NCI-H69 (cell line): ENCODE data around the gene KRTAP10-2.
"Not testable (repeated sequence)": the region's sequence is repeated elsewhere in the genome, so short reads cannot be mapped to it uniquely, and the experiment has no call there.

Experiments used
- DNase-seq: peaks from one replicate; lab custom pipeline; 2025; lab: John Stamatoyannopoulos, UW

The KRTAP10-2 gene, protein sequence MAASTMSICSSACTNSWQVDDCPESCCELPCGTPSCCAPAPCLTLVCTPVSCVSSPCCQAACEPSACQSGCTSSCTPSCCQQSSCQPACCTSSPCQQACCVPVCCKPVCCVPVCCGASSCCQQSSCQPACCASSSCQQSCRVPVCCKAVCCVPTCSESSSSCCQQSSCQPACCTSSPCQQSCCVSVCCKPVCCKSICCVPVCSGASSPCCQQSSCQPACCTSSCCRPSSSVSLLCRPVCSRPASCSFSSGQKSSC

GRCh38 chr21:44551340-44551961, at the start of gene KRTAP10-2:
KRTAP10-2 (minus strand) TSS chr21:44551505; CDS start chr21:44551458, 47 bp downstream.
- peak; percentile 93 for DNase-seq

DNA sequence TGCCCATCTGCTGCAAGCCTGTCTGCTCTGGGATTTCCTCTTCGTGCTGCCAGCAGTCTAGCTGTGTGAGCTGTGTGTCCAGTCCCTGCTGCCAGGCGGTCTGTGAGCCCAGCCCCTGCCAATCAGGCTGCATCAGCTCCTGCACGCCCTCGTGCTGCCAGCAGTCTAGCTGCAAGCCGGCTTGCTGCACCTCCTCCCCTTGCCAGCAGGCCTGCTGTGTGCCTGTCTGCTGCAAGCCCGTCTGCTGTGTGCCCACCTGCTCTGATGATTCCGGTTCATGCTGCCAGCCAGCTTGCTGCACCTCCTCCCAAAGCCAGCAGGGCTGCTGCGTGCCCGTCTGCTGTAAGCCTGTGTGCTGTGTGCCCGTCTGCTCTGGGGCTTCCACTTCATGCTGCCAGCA, 49.8 kb upstream of the KRTAP10-2 start:
- DNase-seq: peak; percentile 91

- peak; percentile 70 for DNase-seq
Measured at GRCh38 chr21:44600118-44600978, 49.0 kb upstream of the KRTAP10-2 start, which contains the start of gene KRTAP10-7. KRTAP10-7 (plus strand) TSS chr21:44600597; CDS start chr21:44600622, 25 bp downstream.

- no peak for DNase-seq
Measured at GRCh38 chr21:44599264-44600029, 48.1 kb upstream of the KRTAP10-2 start.

- DNase-seq: peak; percentile 61
Measured at GRCh38 chr21:44598061-44598460, 46.8 kb upstream of the KRTAP10-2 start.

DNA sequence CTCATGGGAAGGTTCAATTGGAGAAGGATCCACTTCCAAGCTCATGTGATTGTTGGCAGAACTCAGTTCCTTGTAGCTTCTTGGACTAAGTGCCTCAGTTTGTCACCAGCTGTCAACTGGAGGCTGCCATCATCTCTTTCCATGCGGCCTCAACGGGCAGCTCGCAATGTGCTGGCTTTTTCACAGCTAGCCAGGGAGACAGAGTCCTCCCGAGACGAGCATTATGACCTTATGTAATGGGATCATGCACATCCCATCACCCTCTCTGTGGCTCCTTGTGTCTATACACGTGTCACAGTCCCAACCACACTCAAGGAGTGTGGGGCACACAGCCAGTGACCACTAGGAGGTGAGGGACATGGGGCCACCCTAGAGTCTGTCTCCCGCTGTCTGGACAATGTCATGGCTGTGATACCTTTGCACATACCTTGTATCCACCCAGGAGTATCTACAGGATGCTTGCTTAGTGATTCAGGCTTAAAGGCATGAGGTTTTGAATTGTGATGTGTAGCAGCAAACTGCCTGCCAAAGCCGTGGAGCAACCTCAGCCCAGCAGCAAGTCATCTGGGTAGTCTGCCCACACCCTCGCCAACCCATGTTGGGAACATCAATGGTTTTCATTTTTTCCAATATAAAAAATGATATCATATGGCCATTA, 44.9 kb upstream of the KRTAP10-2 start:
- no peak for DNase-seq

DNA sequence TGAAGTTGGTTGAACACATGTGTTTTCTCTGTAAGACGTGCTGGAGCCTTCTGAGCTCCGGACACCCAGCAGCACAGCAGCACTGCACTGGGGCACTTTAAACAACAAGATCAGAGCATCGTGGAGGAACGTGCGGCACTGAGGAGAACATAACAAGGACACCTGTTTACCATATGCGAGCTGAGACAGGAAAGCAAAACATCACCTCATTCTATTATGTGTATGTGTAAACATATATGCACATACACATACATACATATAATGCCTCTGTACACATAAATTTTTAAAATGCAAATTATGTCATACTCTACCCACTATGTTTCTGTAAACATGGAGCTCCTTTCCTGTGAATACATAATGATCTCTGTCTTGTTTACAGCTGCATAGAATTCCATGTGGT, 44.2 kb upstream of the KRTAP10-2 start:
- no peak for DNase-seq

DNA sequence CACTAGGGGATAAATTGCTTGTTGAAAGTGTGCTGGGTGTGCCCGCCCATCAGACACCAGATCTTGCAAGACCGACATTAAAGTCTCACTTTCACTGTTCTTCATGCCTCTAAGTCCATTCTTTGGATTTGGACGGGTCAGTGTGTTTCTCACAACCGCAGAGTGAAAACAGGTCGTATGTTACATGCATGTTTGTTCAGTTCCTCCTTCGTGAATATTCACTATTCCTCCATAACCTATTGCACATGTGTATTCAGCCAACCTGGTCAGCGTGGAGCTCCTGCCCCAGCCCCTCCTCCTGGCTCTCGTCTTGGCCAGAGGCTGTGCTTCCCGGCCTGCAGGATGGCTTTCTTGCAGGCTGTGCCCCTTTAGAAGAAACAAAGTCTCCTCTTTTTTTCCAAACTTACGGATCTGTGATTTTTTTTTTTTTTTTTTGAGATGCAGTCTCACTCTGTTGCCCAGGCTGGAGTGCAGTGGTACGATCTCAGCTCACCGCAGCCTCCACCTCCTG, 43.2 kb upstream of the KRTAP10-2 start:
- no peak for DNase-seq

DNA sequence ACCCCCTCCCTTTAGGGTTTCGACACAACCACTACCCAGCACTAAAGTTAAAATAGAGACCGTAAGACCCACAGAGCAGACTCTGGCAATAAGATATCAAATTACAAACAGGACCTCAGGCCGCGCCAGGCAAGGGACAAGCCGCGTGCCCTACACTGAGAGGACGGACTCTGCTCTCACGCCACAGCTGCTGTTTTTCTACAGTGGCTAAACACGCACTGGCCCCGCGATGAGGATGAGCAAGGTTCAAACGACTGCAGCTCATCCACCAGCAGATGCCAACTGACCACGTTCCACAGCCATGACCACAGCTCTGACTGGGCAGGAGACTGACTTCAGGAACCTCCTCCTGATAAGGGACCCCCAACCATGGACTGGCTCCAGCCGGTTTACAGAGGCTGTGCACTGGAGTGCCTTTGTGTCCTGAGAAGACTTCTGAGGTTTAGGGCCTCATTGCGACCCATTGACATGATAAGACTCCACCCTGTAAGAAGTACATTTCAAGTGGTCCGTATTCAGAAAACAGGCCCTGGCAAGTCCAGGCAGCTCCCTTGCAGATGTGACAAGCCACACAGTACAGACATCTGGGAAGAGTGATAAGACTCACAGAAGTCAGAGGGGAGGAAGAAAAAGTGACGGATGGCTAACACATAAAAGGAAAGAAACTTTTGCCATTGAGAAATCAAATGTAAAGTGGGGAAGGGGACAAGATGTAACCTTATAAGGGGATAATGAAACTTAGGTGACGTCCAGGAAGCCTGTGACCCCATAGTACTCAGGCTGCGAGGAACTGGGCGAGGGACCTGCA, 42.5 kb upstream of the KRTAP10-2 start:
- peak; percentile 50 for DNase-seq

DNA sequence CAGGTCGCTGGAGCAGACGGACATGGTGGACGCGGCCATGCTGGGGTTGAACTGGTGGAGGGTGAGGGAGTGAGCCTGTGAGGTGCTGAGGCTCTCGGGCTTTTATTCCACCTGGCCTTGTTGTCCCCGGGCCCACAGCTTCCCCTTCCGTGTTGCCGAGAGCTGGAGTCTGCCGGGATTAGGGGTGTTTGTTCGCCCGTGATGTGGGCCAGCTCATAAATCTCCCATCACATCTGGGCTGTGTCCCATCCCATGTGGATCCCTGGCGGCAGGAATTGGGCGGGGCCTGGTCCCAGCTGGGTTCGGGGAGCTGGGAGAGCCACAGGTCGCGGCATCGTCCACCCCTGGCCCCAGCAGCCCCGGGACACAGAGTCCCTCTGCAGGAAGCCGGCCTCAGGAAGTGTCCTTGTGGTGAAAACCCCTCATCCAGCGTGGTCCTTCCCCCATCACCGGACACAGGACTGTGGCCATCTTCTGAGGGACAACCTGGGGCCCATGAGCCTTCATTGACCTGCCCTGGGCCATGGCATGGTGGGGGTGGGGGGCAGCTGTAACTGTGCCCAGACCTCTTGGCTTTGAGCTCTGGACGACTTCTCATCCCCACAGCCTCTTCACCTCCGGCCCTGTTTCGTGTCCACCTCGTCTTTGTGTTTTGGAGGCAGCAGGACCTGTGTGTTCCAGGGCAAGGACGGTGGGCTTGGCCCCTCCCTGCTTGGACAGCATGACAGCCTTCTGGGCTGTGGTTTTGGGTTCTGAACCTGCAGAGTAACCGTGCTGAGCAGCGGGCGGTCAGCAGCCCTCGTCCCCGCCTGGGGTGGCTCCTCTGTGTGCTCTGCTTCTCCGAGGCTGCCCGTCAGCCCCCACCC, 41.4 kb upstream of the KRTAP10-2 start, which contains the start of gene KRTAP10-6:
Gene KRTAP10-6, minus strand, starts transcription at position 60 of the 866 bp plus-strand sequence. Its CDS starts 21 bp downstream, at position 39.
- DNase-seq: peak; percentile 45

DNA sequence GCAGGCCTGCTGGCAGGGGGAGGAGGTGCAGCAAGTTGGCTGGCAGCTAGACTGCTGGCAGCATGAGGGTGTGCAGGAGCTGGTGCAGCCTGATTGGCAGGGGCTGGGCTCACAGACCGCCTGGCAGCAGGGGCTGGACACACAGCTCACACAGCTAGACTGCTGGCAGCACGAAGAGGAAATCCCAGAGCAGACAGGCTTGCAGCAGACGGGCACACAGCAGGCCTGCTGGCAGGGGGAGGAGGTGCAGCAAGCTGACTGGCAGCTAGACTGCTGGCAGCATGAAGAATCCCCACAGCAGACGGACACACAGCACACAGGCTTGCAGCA, 40.5 kb upstream of the KRTAP10-2 start:
- DNase-seq: not testable (repeated sequence)

DNA sequence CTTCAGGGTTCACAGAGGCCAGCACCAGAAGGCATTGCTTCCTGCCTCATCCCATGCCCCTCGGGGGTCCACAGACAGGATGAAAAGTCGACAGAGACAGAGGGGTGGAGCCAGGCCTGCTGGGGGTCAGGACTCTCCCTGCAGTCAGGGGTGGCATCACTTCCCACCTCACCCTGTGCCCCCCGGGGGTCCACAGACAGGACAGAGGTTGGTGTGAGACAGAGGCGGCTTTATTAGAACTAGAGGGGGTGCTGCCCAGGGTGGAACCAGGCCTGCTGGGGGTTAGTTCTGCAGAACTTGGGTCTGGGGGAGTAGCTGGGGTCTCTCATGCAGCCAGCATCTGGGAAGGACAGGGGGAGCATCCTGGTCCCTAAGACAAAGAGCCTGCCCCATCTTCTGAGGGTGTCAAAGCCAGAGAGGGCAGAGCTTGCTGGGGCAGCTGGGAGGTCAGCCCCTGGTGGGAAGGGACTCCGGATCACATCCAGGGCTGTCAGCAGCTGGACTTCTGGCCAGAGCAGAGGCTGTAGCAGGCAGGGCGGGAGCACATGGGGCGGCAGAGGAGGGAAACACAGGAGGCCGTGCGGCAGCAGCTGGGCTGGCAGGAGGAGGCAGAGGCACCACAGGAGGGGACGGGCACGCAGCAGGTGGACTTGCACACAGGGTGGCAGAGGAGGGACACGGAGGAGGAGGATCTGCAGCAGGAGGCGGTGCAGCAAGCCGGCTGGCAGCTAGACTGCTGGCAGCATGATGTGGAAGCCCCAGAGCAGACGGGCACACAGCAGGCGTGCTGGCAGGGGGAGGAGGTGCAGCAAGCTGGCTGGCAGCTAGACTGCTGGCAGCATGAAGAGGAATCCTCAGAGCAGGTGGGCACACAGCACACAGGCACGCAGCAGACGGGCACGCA, 39.8 kb upstream of the KRTAP10-2 start:
- peak; percentile 95 for DNase-seq

DNA sequence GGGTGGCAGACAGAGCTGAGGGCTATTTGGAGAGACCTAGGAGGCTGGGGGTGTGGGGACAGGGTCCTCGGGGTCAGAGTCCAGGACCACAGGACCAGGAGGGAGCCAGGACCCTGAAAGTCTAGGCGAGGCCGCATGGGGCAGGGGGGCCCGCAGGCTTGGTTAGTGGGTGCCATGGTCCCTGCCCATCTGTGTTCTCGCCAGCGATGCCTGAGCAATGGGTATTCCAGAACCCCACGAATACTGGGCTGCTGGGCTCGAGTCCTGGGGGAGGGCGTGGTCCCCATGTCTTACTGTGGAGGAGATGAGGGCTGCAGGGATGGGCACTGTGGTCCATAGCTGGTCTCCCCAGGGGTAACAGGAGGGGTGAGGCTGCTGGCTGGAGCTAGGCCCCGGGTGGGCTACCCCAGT, 39.0 kb upstream of the KRTAP10-2 start:
- no peak for DNase-seq

DNA sequence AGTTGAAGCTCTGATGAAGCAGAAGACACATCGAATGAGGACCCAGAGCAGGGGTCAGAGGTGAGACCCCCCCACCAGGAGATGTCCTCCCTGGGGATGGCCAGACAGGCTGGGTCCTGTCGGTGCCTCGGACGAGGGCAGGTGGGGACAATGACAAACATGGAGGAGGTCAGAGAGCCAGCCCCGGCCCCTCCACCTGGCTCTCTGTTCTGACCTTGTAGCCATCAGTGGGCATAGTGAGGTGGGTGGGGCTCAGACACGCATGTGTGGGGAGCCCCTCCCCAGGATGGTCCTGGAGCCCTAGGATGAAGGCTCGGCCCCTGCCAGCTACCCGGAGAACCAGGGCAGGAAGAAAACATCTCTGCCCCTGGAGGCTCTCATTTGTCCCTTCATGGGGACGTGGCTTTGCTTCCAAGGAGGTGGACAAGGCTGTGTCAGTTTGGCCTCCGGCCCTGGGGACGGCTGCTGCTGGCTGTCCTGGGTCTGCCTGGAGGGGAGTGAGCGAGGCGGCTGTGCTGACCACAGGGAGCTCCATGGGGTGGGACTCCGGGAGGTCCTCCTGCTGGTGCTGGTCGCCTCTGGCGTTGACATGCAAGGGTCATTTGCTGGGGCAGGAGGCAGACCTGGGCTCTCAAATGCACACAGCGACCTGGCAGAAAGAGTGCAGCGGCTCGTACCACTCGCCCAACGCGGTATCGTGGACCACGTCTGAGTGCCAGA, 38.4 kb upstream of the KRTAP10-2 start:
- DNase-seq: no peak

- no peak for DNase-seq
Measured at GRCh38 chr21:44589094-44589493, 37.8 kb upstream of the KRTAP10-2 start.

DNA sequence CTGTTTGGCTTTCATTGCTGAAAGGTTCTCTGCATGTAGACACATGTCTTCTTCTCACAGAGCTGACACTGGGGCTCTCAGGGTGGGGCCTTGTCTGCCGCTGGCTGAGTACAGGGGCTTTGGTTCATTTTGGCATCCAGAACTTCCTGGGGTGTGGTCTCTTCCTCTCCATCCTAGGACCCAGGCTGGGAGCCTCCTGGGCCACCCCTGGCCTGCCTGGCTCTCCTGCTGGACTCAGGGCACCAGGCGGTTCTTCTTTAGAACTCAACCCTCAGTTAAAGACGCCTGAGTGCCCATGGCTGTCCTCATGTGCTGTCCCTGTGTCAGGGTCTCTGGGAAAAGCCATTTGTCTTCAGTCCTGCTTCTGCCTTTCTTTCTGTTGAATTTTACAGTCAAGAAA, 34.6 kb upstream of the KRTAP10-2 start:
- no peak for DNase-seq

- peak; percentile 88 for DNase-seq
Measured at GRCh38 chr21:44583800-44584147, 32.5 kb upstream of the KRTAP10-2 start.
